MM.1S (cell line): ENCODE data around the gene GMPPA.

ENCODE experiments used
- EZH2 ChIP-seq: fragments of 300-600 bp; sonication (generic); optimal IDR thresholded peaks from 2 replicates; pipeline ENCODE3; 2017; ENCODE audit warnings: low read depth, mild to moderate bottlenecking, antibody characterized with exemption, low read length, mixed read lengths
- EZH2phosphoT487 ChIP-seq: fragments of 300-600 bp; sonication (generic); IDR thresholded peaks from 2 replicates; pipeline ENCODE4 v1.6.1; 2018; ENCODE audit warnings: antibody characterized with exemption, low read length
- TF ChIP-seq, protein P1 (sequence below): fragments of 300-600 bp; sonication (generic); IDR thresholded peaks from 2 replicates; pipeline ENCODE4 v1.5.1; 2016; ENCODE audit warnings: antibody characterized with exemption, low read length, mixed read lengths

DNA sequence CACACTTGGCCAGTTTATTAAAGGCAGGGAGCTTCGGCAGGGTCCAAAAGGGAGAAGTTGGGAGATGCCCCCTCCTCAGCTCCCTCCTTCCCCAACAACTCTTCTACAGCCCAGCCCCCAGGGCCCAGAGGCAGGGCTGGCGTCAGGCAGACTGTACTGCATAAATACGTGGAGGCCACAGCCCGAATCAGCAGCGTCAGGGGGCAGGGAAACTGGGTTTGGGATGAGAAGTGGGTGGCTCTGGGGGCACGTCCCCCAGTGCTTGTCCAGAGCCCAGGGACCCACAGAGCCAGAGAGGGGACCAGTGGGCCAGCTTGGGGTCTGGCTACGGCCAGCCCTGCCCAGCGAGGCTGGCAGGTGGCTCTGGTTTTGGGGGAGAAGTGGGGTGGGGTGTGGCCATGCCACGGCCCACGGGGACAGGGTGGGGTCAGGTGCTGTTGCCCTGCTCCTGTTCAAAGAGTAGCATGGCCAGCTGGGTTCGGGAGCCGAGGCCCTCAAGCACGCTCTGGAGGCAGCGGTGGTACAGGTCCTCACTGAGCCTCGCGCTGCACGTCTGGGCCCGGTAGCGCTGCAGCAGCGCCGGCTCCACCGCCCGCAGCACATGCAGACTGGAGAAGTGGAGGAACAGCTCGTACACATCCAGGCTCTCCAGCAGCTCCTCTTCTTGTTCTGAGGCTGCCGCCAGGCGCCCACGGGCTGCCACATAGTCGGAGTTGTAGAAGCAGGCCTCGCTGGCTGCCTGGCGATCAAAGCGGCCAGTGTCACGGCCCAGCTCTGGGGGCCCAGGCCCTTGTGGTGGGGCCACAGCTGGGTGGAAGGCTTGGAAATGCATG, 40.5 kb downstream of the GMPPA start:
- TF ChIP-seq, protein P1, sequence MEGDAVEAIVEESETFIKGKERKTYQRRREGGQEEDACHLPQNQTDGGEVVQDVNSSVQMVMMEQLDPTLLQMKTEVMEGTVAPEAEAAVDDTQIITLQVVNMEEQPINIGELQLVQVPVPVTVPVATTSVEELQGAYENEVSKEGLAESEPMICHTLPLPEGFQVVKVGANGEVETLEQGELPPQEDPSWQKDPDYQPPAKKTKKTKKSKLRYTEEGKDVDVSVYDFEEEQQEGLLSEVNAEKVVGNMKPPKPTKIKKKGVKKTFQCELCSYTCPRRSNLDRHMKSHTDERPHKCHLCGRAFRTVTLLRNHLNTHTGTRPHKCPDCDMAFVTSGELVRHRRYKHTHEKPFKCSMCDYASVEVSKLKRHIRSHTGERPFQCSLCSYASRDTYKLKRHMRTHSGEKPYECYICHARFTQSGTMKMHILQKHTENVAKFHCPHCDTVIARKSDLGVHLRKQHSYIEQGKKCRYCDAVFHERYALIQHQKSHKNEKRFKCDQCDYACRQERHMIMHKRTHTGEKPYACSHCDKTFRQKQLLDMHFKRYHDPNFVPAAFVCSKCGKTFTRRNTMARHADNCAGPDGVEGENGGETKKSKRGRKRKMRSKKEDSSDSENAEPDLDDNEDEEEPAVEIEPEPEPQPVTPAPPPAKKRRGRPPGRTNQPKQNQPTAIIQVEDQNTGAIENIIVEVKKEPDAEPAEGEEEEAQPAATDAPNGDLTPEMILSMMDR = no peak
- TF ChIP-seq EZH2 (no peak), EZH2phosphoT487 (no peak)
